Keratinocyte (primary cell): ENCODE results near the gene MCOLN2.

ENCODE experiments used
- CTCF ChIP-seq, 3 experiments: IDR thresholded peaks in 1 of 3; conservative IDR thresholded peaks in 1 of 3; optimal IDR thresholded peaks in 1 of 3; 2 replicates in 2 of 3; 3 replicates in 1 of 3; pipeline versions ENCODE3 to v1.5.1; 2011; ENCODE audit warnings: low read length in 3 of 3, mild to moderate bottlenecking in 3 of 3, moderate library complexity in 2 of 3, control low read depth in 1 of 3, inconsistent platforms in 1 of 3; ENCODE audit not compliant: insufficient read depth in 2 of 3; ENCODE audit errors: extremely low read depth in 1 of 3
- EZH2 ChIP-seq: IDR thresholded peaks from one replicate; pipeline ENCODE4 v1.6.1; 2012; ENCODE audit warnings: inconsistent platforms, mild to moderate bottlenecking, low read length, moderate library complexity

GRCh38 chr1:84996846-84997666, at the start of gene MCOLN2:
- TF ChIP-seq CTCF (optimal IDR thresholded peaks at IDR 0.05 in 1 of 3, IDR thresholded peaks at IDR 0.05 in 1 of 3, conservative IDR thresholded peaks at IDR 0.05 in 1 of 3; ENCODE audit: extremely low read depth in 1 of 3, insufficient read depth in 2 of 3, low read length in 3 of 3) = no peak
- TF ChIP-seq EZH2 = no peak
